GM21529 (cell line): ENCODE measurements around the gene CDH13.

ENCODE experiments used
- ATAC-seq: cut with Tn5 transposase; IDR thresholded peaks from one replicate; pipeline ENCODE4 v1.9.1; 2021; ENCODE audit not compliant: unreplicated experiment

The CDH13 gene

GRCh38 chr16:83626676-83627075, 999.9 kb downstream of the CDH13 start:
- no peak for ATAC-seq

DNA sequence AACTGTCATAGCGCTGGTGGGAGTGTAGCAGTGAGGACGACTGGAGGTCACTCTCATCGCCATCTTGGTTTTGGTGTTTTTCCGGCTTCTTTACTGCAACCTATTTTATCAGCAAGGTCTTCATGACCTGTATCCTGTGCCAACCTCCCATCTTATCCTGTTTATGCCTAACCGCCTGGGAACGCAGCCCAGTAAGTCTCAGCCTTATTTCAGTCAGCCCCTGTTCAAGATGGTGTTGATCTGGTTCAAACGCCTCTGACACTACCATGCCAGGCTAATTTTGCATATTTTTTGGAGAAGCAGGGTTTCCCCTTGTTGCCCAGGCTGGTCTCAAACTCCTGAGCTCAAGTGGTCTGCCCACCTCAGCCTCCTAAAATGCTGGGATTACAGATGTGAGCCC, 1001.2 kb downstream of the CDH13 start:
- no peak for ATAC-seq

- ATAC-seq, result no peak
Measured at GRCh38 chr16:83629426-83629825, 1002.7 kb downstream of the CDH13 start.

- no peak for ATAC-seq
Measured at GRCh38 chr16:83629836-83630235, 1003.1 kb downstream of the CDH13 start.

DNA sequence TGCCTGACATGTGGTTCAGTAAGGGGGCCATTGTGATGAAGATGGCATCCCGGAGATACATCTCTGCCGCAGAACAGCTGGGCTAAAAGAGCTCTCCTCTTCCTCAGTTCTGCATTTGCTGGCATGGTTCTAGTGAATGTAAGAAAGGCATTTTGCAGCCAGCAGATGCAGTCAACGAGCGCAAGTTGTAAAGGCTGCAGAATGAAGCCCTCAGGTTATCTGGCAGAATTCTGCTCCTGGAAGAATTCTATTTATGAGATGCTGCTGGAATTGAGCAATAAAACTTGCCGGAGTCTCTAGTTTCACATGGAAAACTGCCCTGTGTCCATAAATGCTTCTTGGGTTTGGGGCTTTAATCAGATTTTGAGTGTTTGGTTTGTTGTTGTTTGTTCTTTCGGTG, 1004.2 kb downstream of the CDH13 start:
- ATAC-seq, result no peak

GRCh38 chr16:83633286-83633685, 1006.5 kb downstream of the CDH13 start:
- ATAC-seq, result no peak

DNA sequence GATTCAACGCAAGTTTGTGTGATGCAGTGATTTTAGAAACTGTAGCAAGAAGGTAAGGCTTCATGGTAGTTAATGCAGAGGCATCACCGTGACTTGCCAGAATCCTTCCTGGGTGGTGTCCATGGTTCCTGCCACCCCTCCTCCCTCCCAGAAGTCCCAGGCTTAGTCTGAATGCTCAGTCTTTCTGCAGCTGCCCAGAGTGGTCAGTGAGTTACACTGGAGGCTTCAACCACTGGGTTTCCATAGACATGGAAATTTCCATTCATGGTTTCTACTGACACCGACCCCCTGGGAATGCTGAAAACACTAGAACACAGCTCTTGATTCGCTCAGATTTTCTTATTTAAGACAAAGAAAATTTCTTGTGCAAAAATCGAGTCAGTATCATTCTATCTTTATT, 1021.6 kb downstream of the CDH13 start:
- no peak for ATAC-seq

DNA sequence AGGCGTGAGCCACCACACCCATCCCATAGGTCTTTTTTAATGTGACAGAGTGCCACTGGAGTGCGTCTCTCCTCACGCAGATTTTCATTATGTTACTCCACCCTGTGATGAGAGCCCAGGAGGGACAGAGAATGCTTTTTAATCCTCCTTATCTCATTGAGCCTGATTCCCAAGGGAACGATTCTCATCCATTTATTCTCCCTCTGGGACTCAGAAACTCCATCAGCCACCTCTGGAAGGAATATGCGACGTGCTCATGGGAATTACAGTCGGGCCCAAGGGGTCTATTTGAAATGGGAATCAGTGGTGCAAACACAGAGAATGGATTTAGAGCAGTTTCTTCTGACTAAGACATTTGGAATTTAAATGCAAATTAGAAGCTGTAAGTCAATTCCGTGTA, 1025.1 kb downstream of the CDH13 start:
- ATAC-seq, result no peak

DNA sequence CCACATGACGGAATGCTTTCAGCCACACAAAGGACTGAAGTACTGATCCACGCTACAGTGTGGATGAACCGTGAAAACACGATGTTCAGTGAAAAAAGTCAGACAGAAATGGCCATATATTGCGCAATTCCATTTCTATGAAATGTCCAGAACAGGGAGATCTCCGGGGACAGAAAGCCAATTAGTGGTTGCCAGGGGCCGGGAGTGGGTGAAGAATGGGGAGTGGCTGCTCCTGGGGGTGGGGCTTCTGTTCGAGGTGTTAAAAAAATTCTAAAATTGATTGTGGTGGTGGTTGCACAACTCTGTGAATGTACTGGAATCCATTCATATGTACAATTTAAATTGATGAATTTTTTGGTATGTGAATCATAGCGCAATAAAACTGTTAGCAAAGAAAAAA, 1026.2 kb downstream of the CDH13 start:
- ATAC-seq, result no peak

- no peak for ATAC-seq
Measured at GRCh38 chr16:83653785-83654184, 1027.0 kb downstream of the CDH13 start.

DNA sequence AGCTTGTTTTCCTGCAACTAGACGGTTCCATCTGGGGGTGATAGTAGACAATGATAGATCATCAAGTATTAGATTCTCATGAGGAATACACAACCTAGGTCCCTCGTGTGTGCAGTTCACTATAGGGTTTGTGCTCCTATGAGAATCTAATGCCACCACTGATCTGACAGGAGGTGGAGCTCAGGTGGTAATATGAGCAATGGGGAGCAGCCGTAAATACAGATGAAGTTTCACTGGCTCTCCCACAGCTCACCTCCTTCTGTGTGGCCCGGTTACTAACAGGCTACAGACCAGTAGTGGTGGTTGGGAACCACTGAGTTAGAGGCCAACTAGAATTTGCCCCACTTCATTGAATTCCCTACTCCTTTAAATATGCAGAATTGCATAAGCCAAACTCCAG, 1033.5 kb downstream of the CDH13 start:
- no peak for ATAC-seq

DNA sequence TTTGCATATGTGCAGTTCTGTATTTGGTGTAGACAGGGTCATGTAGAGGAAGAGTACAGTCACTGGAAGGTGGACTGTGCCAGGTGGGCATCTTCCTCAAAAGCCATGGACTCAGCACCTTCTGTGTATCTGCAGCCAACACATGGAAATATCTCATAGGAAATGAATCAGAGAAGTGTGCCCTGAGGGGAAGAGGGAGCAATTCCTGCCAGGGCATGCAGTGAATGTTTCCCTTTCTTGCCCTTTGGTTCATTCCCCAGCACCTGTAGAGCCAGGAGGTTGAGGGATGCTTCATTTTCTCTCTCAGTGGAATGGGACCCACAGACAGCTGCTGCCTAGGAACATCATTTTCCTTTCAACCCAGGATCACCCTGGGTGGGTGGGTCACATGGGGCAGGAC, 1034.9 kb downstream of the CDH13 start:
- no peak for ATAC-seq

DNA sequence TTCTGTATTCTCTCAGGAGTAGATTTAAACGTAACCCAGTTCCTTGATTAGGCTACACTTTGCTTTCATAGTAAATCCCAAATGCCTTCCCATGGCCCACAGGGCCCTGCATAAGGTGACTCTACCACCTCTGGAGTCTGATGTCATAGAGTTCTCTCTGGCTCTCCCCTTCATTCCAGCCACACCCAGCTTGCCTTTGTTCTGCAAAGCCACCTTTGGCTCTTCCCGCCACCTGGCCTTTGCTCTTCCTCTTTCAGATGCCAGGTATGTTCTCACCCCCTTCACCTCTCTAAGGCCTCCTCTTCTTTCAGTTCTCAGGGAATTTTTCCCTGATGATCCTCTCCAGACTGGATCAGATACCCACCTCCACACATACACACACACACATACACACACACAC, 1039.7 kb downstream of the CDH13 start:
- ATAC-seq, result no peak

- no peak for ATAC-seq
Measured at GRCh38 chr16:83669456-83669855, 1042.7 kb downstream of the CDH13 start.

- ATAC-seq, result no peak
Measured at GRCh38 chr16:83674931-83675535, 1048.3 kb downstream of the CDH13 start.

- ATAC-seq, result no peak
Measured at GRCh38 chr16:83676086-83676485, 1049.3 kb downstream of the CDH13 start.

- ATAC-seq, result no peak
Measured at GRCh38 chr16:83680980-83681379, 1054.2 kb downstream of the CDH13 start.

DNA sequence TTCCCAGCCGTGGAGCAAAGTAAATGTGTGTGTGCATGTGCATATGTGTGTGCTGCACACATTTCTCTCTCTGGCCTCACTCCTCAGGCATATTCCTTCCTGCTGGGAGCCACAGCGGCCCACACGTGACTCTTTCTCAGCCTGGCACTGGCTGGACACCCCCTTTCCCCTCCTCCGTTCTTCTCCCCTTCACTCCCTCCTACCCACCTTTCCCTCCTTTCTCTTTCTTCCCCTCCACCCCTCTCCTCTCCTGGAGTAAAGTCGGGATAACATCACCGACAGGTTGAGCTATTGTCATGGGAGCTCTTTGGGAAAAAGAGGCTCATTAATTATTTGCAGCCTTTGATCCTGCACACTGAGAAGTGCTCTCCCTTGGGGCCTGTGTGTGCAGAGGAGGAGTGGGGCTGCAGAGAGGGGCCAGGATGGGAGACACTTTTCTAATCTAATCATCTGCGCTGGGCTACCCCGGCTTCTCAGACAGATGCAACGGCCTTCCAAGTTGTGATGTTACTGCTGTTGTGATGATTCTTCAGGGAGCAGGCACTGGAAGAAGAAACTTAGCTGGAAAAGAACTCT, 1054.7 kb downstream of the CDH13 start:
- ATAC-seq, result no peak

- no peak for ATAC-seq
Measured at GRCh38 chr16:83682116-83682867, 1055.5 kb downstream of the CDH13 start.

GRCh38 chr16:83682868-83683235, 1056.1 kb downstream of the CDH13 start:
- ATAC-seq, result no peak

DNA sequence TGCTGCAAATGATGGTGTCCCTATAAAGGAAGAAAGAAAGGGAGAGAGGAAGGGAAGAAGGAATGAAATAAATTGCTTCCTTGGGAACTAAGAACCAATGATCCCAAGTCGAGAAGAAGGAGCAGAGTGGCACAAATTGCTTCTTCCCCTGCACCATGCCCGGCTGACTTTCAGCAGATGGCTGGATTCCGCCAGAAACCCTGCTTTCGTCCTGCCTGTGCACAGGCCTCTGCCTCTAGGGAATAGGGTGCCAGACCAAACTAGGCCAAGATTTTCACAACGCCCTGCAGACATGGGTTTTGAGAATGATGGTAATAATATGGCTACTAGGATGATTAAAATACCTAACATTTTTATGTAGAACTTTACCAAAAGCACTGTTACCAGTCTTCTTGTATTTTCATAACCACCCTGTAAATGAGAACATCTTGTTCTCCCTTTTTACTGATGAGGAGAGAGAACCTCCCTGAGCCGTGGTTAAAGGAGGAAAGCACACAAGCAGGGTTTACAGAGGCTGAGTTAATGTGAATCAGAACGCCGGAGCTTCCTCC, 1058.9 kb downstream of the CDH13 start:
- no peak for ATAC-seq

DNA sequence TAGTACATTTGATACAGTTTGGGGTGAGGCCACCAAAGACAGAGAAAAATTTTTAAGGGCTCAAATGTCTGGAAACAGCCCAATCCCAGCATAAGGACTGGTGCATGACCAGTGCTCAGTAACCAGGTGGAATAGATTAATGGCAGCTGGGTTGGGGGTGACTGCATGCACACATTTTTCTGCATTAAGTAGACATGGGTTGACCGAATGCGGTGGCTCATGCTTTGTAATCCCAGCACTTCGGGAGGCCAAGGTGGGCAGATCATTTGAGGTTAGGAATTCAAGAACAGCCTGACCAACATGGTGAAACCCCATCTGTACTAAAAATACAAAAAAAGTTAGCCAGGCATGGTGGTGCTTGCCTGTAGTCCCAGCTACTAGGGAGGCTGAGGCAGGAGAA, 1060.0 kb downstream of the CDH13 start:
- no peak for ATAC-seq
